Hepatic stellate cell (primary cell): ENCODE results near the gene ZMYND12.

ENCODE experiments used
- DNase-seq: peaks from one replicate; pipeline ENCODE4 v3.0.0; 2011; ENCODE audit warnings: low spot score

ZMYND12 gene

DNA sequence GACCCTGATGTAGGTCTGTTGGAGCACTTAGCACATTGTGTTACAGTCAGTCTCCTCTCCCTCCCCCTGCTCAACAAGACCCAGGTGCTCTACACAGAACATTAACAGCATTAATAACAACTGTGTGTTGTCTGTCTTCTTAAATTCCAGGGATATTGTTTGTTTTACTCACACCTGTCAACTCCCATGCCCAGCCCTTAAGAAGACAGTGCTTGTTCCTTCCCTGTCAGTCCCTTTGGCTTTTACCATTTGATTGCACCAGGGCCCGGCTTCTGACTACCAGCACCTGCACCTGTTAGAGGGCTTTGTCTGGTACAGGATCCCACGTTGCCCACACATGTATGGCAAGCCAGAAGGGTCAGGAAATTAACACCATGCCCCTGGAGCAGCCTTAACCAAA, 63.6 kb downstream of the ZMYND12 start:
- DNase-seq, result no peak

DNA sequence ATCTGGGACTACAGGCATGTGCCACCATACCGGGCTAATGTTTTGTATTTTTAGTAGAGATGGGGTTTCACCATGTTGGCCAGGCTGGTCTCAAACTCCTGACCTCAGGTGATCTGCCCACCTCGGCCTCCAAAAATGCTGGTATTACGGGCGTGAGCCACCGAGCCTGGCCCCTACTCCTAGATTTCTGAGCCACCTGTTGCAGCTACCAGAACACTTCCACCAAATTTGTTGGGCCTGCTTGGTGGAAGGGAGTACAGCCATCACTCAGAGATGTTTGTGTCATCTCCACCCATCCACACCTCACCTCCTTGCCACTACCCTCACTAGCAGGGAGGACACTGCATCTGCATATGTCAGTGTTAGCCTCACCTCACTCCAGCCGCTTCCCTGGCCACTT, 69.8 kb downstream of the ZMYND12 start:
- DNase-seq, result no peak

DNA sequence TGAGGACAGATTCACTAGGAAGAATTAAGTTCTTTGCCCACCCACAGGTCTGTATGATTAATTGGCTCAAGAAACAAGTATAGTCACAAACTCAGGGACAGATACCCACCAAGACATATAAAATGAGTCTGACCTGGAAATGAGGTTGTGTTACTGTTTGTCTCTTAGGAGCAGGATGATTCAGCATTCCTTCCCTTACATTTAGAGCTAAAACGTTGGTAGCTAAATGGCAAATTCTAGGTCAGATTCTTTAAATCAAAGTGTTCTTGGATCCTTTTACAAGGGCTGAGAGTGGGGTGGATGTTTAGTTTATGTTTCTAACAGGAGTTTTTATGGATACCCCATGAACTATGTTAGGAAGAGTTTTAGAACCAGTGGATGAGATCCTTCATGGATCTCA, 70.5 kb downstream of the ZMYND12 start:
- DNase-seq, result no peak

DNA sequence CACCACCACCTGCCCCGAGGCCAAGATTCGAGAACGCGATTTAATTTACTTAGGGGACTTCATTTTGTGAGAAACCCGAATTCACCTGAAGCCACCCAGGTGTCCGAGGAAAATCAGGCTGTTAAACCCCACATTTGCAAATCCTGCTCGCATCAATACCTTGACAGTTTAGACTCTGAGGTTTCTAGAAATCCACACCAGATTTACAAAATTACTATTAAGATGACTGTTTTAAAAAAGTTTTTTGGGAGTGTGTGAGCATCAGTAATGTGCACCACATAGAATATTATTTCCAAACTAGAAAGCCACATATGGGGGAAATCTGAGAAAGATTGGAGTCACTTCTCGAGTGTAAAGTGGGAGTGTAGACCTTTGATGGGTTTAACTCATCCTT, 74.5 kb downstream of the ZMYND12 start:
- DNase-seq, result no peak

DNA sequence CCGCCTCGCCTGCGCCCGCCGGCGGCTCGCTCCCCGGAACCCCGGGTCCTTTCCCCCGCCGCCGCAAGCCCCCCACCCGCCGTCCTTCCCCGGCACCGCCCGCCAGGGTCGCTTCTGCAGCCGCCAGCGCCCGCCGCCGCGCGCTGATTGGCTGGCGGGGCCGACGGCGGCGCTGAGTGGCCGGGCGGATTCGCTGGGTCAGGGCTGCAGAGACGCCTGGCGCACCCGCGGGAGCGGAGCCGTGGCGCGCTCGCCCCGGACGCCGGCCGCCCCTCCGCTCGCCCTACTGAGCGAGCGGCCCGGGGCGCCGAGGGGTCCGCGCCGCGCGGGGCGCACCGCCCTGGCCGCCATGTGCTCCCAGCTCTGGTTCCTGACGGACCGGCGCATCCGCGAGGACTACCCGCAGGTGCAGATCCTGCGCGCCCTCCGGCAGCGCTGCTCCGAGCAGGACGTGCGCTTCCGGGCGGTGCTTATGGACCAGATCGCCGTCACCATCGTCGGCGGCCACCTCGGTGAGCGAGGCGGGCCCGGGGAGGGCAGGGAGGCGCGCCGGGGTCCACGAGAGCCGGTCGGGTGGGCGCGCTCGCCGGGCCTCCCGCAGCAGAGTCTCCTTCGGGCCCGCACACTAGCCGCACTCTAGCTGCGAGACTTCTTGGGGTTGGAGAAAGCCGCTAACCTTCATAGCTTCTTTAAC, 75.1 kb downstream of the ZMYND12 start, which contains the start of gene RIMKLA:
TSS of gene RIMKLA (plus strand) at position 207 of the 694 bp plus-strand sequence. CDS start at position 350, 143 bp downstream.
- peak; percentile 60 for DNase-seq
